Parathyroid adenoma (tissue), 2 donors: Measurements from ENCODE around the gene CES3.

Experiments used
- H2AFZ ChIP-seq: fragments of 300-600 bp; sonication (generic); one replicate; pipeline ENCODE4 v1.7.0; 2017; ENCODE audit warnings: antibody characterized with exemption, mild to moderate bottlenecking
- H3K27ac ChIP-seq: fragments of 300-600 bp; sonication (generic); one replicate; pipeline ENCODE4 v1.7.0; 2017
- H3K27me3 ChIP-seq: fragments of 300-600 bp; sonication (generic); one replicate; pipeline ENCODE4 v1.7.0; 2017; ENCODE audit warnings: low read length; ENCODE audit not compliant: control insufficient read depth, insufficient read depth
- H3K36me3 ChIP-seq: fragments of 300-600 bp; sonication (generic); one replicate; pipeline ENCODE4 v1.7.0; 2017; ENCODE audit warnings: low read length; ENCODE audit not compliant: control insufficient read depth, insufficient read depth
- H3K4me1 ChIP-seq: fragments of 300-600 bp; sonication (generic); one replicate; pipeline ENCODE4 v1.7.0; 2017; ENCODE audit warnings: control low read depth
- H3K4me2 ChIP-seq: fragments of 300-600 bp; sonication (generic); one replicate; pipeline ENCODE4 v1.7.0; 2017; ENCODE audit warnings: low read length
- H3K4me3 ChIP-seq: fragments of 300-600 bp; sonication (generic); one replicate; pipeline ENCODE4 v1.7.0; 2017; ENCODE audit warnings: low read depth, low read length
- H3K79me2 ChIP-seq: fragments of 300-600 bp; sonication (generic); one replicate; pipeline ENCODE4 v1.7.0; 2017; ENCODE audit warnings: control low read depth
- H3K9ac ChIP-seq: fragments of 300-600 bp; sonication (generic); one replicate; pipeline ENCODE4 v1.7.0; 2017; ENCODE audit warnings: mild to moderate bottlenecking
- H3K9me3 ChIP-seq: fragments of 300-600 bp; sonication (generic); one replicate; pipeline ENCODE4 v1.7.0; 2017; ENCODE audit warnings: low read length; ENCODE audit not compliant: control insufficient read depth
- CTCF ChIP-seq: fragments of 300-600 bp; sonication (generic); IDR thresholded peaks from one replicate; pipeline ENCODE4 v1.7.0; 2017; ENCODE audit warnings: antibody characterized with exemption, mild to moderate bottlenecking
- donor health status: primary hyperparathyroidism.

CES3 gene

GRCh38 chr16:66918803-66919568 lies 42.1 kb upstream of the CES3 start, which contains the start of gene CDH16:
Gene CDH16, minus strand, starts transcription at chr16:66918885. Its CDS starts 820 bp downstream, at chr16:66918065.
- Histone ChIP-seq H3K27me3 (no peaks in the 10 kb centered on the region), H2AFZ (no peak within 1 kb of the TSS), H3K36me3 (no peaks in the 10 kb centered on the region), H3K79me2 (no peaks in the 10 kb centered on the region), H3K4me1 (peaks cover 3% of the 10 kb centered on the region), H3K27ac (no peak within 1 kb of the TSS), H3K4me3 (no peak within 1 kb of the TSS), H3K9ac (no peak within 1 kb of the TSS), H3K9me3 (no peaks in the 10 kb centered on the region), H3K4me2 (no peak within 1 kb of the TSS)
- TF ChIP-seq CTCF = no peak

DNA sequence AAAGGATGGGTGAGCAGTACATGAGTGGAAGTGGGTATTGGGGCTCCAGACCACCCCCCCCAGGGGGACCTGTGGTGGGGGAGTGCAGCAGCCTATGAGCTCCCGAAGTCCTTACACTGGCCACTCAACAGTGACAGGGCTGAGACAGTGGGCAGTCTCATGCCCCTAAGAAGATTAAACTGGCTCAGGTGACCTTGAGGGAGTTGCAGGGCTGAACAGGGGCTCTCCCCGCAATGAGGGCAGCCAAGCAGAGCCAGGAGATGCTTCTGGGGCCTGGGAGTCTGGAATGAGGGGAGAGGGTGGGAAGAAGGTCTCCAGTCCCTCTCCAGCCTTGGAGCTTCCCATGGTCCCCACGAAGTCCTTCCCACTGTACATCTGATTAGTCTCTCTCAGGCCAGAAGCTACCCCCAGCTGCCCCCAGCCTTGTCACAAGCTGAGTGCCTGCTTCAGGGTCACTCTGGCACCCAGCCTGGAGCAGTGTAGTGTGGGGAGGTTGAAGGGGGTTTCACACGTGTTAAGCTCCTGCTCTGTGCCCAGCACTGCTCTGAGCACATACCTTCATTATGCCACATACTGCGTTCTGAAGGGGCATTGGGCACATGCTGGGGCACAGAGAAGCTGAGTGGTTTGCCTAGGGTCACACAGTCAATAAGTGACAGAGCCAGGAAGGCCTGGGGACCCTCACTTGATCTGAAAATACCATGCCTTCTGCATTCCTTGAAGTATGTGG lies 41.3 kb upstream of the CES3 start:
- Histone ChIP-seq H3K36me3 (no peaks in the 10 kb centered on the region), H3K4me2 (no peak overlapping the region), H3K4me3 (no peak overlapping the region), H3K79me2 (no peaks in the 10 kb centered on the region), H3K9ac (no peak overlapping the region), H3K9me3 (no peaks in the 10 kb centered on the region), H3K27me3 (no peaks in the 10 kb centered on the region), H3K4me1 (peaks cover 3% of the 10 kb centered on the region), H2AFZ (no peak overlapping the region), H3K27ac (no peak overlapping the region)
- no peak for TF ChIP-seq CTCF

DNA sequence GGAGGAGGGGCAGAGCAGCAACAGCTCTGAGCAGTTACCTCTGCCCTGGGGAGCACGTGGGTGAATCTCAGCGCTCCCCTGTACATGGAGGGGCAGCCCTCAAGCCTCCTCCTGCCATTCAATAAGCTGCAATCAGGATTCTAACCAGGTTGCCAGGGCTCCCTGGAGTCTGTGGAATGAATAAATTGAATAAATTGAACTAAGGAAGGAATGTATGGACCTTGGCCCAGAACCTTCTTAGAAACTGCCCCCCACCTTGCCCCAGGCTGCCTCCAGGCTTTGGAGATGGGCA lies 40.8 kb upstream of the CES3 start:
- H3K4me2 ChIP-seq = no peak overlapping the region
- no peaks in the 10 kb centered on the region for H3K27me3 ChIP-seq
- no peak overlapping the region for H3K9ac ChIP-seq
- no peak for TF ChIP-seq CTCF
- H3K27ac ChIP-seq = no peak overlapping the region
- no peak overlapping the region for H2AFZ ChIP-seq
- no peak overlapping the region for H3K4me3 ChIP-seq
- H3K79me2 ChIP-seq = no peaks in the 10 kb centered on the region
- H3K36me3 ChIP-seq = no peaks in the 10 kb centered on the region
- H3K9me3 ChIP-seq = no peaks in the 10 kb centered on the region
- peaks cover 3% of the 10 kb centered on the region for H3K4me1 ChIP-seq

- Histone ChIP-seq H3K9ac (no peak overlapping the region), H3K79me2 (no peaks in the 10 kb centered on the region), H3K4me3 (no peak overlapping the region), H3K27me3 (no peaks in the 10 kb centered on the region), H3K27ac (no peak overlapping the region), H3K36me3 (no peaks in the 10 kb centered on the region), H3K4me1 (peaks cover 3% of the 10 kb centered on the region), H3K9me3 (no peaks in the 10 kb centered on the region), H2AFZ (no peak overlapping the region), H3K4me2 (no peak overlapping the region)
- no peak for TF ChIP-seq CTCF
These were observed 40.0 kb upstream of the CES3 start for GRCh38 chr16:66920924-66921680.
